ENCODE measurements around the gene MAP7D1.

The MAP7D1 gene

GRCh38 chr1:36203554-36204346 lies 47.8 kb downstream of the MAP7D1 start:
- peak; percentile 78 to 88 for DNase-seq
- peak overlapping the region in 1 of 2 donors; percentile 20 for H3K4me3 ChIP-seq
- H3K27me3 ChIP-seq: no peaks in the 10 kb centered on the region
- intact Hi-C loops (cut with DNase I; ENCODE audit: low total_unique reads): no loop called here
- no peaks in the 10 kb centered on the region for H3K9me3 ChIP-seq
- TF ChIP-seq CTCF (IDR thresholded peaks at IDR 0.05): no peak
- peak overlapping the region; percentile 90 for H3K27ac ChIP-seq
- H3K4me1 ChIP-seq: peaks cover 0 to 60% (median 45%) of the 10 kb centered on the region in 4 donors
- no peaks in the 10 kb centered on the region for H3K36me3 ChIP-seq

GRCh38 chr1:36204347-36204909 lies 48.5 kb downstream of the MAP7D1 start:
- Histone ChIP-seq H3K4me3 (peak overlapping the region in 1 of 2 donors; percentile 20), H3K36me3 (no peaks in the 10 kb centered on the region), H3K27me3 (no peaks in the 10 kb centered on the region), H3K27ac (peak overlapping the region; percentile 90), H3K9me3 (no peaks in the 10 kb centered on the region), H3K4me1 (peaks cover 0 to 64% (median 45%) of the 10 kb centered on the region in 4 donors)
- intact Hi-C loops (cut with DNase I; ENCODE audit: low total_unique reads): no loop called here
- TF ChIP-seq CTCF (IDR thresholded peaks at IDR 0.05): no peak
- peak; percentile 49 to 74 for DNase-seq

GRCh38 chr1:36206323-36206858 lies 50.4 kb downstream of the MAP7D1 start:
- Histone ChIP-seq H3K4me3 (no peak overlapping the region), H3K9me3 (no peaks in the 10 kb centered on the region), H3K27ac (peak overlapping the region; percentile 61 to 90), H3K4me1 (peaks cover 0 to 61% (median 43%) of the 10 kb centered on the region in 4 donors), H3K27me3 (no peaks in the 10 kb centered on the region), H3K36me3 (no peaks in the 10 kb centered on the region)
- no peak for DNase-seq
- TF ChIP-seq CTCF (IDR thresholded peaks at IDR 0.05): no peak
- intact Hi-C loops (cut with DNase I; ENCODE audit: low total_unique reads): no loop called here

GRCh38 chr1:36207339-36207738 lies 51.4 kb downstream of the MAP7D1 start:
- DNase-seq: peak; percentile 91 to 94
- peak overlapping the region; percentile 61 to 90 for H3K27ac ChIP-seq
- peak overlapping the region; percentile 22 to 28 for H3K4me3 ChIP-seq
- no peaks in the 10 kb centered on the region for H3K27me3 ChIP-seq
- H3K4me1 ChIP-seq: peaks cover 0 to 61% (median 43%) of the 10 kb centered on the region in 4 donors
- intact Hi-C loops (cut with DNase I; ENCODE audit: low total_unique reads): no loop called here
- H3K36me3 ChIP-seq: no peaks in the 10 kb centered on the region
- H3K9me3 ChIP-seq: no peaks in the 10 kb centered on the region
- no peak for TF ChIP-seq CTCF (IDR thresholded peaks at IDR 0.05)

GRCh38 chr1:36208978-36209703 lies 53.2 kb downstream of the MAP7D1 start:
- Histone ChIP-seq H3K27ac (peak overlapping the region; percentile 12 to 24), H3K9me3 (no peaks in the 10 kb centered on the region), H3K36me3 (no peaks in the 10 kb centered on the region), H3K4me1 (peaks cover 0 to 49% (median 30%) of the 10 kb centered on the region in 4 donors), H3K4me3 (no peak overlapping the region), H3K27me3 (no peaks in the 10 kb centered on the region)
- peak; percentile 65 to 74 for DNase-seq
- no peak for TF ChIP-seq CTCF (IDR thresholded peaks at IDR 0.05)
- intact Hi-C loops (cut with DNase I; ENCODE audit: low total_unique reads): no loop called here

Data from tibial artery (tissue), 4 donors.